HL-60 (cell line): Measurements from ENCODE around the gene COA7.

Source experiments
- GABPA ChIP-seq: IDR thresholded peaks from 2 replicates; pipeline ENCODE4 v1.6.1; 2012; ENCODE audit warnings: low read depth
- POLR2AphosphoS5 ChIP-seq: IDR thresholded peaks from 2 replicates; pipeline ENCODE4 v1.6.1; 2012; ENCODE audit warnings: low read depth
- REST ChIP-seq: IDR thresholded peaks from 2 replicates; pipeline ENCODE4 v1.6.1; 2012; ENCODE audit warnings: low read depth; ENCODE audit not compliant: insufficient replicate concordance
- SPI1 ChIP-seq: IDR thresholded peaks from 2 replicates; pipeline ENCODE4 v1.6.1; 2012; ENCODE audit warnings: low read depth, mild to moderate bottlenecking, borderline replicate concordance
- TF ChIP-seq, protein P1 (sequence below): IDR thresholded peaks from one replicate; pipeline ENCODE4 v1.5.1; 2011; ENCODE audit warnings: low read length, control low read depth, inconsistent platforms; ENCODE audit not compliant: insufficient read depth

- TF ChIP-seq, protein P1, sequence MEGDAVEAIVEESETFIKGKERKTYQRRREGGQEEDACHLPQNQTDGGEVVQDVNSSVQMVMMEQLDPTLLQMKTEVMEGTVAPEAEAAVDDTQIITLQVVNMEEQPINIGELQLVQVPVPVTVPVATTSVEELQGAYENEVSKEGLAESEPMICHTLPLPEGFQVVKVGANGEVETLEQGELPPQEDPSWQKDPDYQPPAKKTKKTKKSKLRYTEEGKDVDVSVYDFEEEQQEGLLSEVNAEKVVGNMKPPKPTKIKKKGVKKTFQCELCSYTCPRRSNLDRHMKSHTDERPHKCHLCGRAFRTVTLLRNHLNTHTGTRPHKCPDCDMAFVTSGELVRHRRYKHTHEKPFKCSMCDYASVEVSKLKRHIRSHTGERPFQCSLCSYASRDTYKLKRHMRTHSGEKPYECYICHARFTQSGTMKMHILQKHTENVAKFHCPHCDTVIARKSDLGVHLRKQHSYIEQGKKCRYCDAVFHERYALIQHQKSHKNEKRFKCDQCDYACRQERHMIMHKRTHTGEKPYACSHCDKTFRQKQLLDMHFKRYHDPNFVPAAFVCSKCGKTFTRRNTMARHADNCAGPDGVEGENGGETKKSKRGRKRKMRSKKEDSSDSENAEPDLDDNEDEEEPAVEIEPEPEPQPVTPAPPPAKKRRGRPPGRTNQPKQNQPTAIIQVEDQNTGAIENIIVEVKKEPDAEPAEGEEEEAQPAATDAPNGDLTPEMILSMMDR = no peak
- no peak for TF ChIP-seq REST
- TF ChIP-seq SPI1 = no peak
- TF ChIP-seq POLR2AphosphoS5 = no peak
- no peak for TF ChIP-seq GABPA
Measured at GRCh38 chr1:52723260-52723659, 25.1 kb upstream of the COA7 start.
